ENCODE results near the gene KDM2A. TPM values are rescaled to one million over a fixed set of nuclear protein-coding genes. Genes with fewer than 3 reads are reported as not detected.

Gene KDM2A
- total and polyA plus RNA-seq, 7 donors, result 15.6 to 67.3 (median 29.0) TPM

DNA sequence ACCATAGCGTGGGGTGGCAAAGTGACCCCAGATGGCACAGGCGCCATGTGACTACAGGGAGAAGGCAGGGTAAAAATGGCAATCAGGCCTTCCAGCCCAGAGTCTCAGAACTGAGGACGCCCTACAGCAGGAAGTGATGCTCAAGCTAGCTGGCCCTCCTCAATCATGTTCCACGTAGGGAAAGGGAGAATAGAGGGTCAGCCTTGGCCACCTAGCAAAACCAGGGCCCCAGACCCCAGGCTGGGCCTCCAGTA is 169.1 kb downstream of the KDM2A start:
- Histone ChIP-seq H3K9me3 (no peaks in the 10 kb centered on the region), H3K27ac (peak overlapping the region; percentile 95 to 97 (median 96)), H3K36me3 (peaks cover 30 to 52% (median 34%) of the 10 kb centered on the region in 4 donors), H3K4me3 (peak overlapping the region; percentile 81 to 91 (median 84)), H3K27me3 (no peaks in the 10 kb centered on the region), H3K4me1 (peaks cover 0 to 56% (median 38%) of the 10 kb centered on the region in 4 donors)
- TF ChIP-seq POLR2A (IDR thresholded peaks at IDR 0.05) (no peak), EP300 (IDR thresholded peaks at IDR 0.05) (no peak), CTCF (IDR thresholded peaks at IDR 0.05) (no peak), POLR2AphosphoS5 (IDR thresholded peaks at IDR 0.05) (no peak)
- WGBS, 2 donors, result 27 to 39% methylated on average over 4 of the region's 4 CpGs
- DNase-seq, result no peak
- intact Hi-C loops (cut with DNase I), result loop anchor here (1.0 to 2.0 kb wide), 2 partner anchors 22 to 29 kb away; partner anchors contain the start of gene GRK2

DNA sequence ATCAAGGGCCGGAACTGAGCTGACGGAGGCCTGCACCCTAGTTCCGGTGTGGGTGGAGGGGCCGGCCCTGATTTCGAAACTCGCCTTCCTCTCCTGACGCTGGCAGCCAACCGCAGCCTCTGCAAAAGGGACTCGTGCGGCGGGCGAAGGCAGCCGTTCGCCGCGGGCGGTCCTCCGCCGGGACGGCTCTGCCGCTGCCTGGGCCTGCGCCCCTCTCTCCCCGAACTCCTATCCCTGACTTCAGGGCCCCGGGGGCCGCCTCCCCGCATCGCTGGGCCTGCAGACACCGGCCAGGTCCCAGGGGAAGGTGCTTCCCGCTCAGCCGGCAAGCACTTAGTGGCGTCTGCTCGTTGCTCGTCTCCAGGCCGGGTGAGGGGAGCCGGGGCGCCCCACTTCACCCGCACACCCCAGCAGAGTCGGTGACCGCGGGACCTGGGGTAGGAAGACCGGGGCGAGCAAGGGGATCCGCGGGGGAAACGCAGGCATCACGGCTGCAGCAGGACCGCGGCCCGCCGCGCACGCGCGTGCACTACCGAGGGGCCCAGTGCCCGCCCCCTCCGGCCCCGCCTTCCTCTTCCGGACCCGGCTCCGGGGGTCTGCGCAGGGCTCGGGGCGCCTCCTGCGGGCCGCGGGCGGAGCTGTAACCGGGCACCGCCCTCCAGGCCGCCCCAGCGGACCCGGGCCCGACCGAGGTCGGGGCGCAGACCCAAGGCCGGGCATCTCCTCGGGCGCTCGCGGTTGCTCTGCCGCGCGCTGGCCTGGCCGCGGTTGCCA is 169.6 kb downstream of the KDM2A start:
- Histone ChIP-seq H3K4me1 (peaks cover 0 to 61% (median 39%) of the 10 kb centered on the region in 4 donors), H3K27ac (peak overlapping the region; percentile 95 to 97 (median 96)), H3K4me3 (peak overlapping the region; percentile 81 to 91 (median 84)), H3K27me3 (no peaks in the 10 kb centered on the region), H3K36me3 (peaks cover 25 to 47% (median 29%) of the 10 kb centered on the region in 4 donors), H3K9me3 (no peaks in the 10 kb centered on the region)
- intact Hi-C loops (cut with DNase I), result loop anchor here (1.0 to 2.0 kb wide), 2 partner anchors 22 to 28 kb away; partner anchors contain the start of gene GRK2
- DNase-seq, result peak; percentile 96
- TF ChIP-seq POLR2A (IDR thresholded peaks at IDR 0.05) (peak; percentile 38 to 58), POLR2AphosphoS5 (IDR thresholded peaks at IDR 0.05) (peak; percentile 46 to 92 (median 83)), EP300 (IDR thresholded peaks at IDR 0.05) (no peak), CTCF (IDR thresholded peaks at IDR 0.05) (peak in 1 of 4 experiments; percentile 33)
- WGBS, 2 donors, result 0 to 1% methylated on average over 87 of the region's 87 CpGs

DNA sequence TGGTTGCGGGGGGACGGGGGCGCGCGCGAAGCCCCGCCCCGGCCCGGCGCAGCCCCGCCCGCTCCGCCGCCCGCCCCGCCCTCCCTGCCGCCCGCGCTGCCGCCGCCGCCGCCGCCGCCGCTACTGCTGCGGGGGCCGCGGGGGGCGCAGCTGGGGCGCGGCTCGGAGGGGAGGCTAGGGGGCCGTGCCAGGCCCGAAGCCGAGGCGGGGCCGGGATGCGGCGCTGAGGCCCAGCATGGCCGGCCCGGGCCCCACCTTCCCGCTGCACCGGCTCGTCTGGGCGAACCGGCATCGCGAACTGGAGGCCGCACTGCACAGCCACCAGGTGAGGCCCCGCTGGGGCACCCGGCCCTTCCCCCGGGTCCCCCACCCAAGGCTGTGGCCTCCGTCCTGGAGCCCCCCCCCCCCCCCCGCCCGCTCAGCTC is 170.2 kb downstream of the KDM2A start, which contains the start of gene ANKRD13D:
TSS of gene ANKRD13D (plus strand) at position 78 of the 425 bp plus-strand sequence. CDS start at position 236, 158 bp downstream.
- 0% methylated on average over 56 of the region's 56 CpGs for WGBS, 2 donors
- Histone ChIP-seq H3K9me3 (no peaks in the 10 kb centered on the region), H3K27me3 (no peaks in the 10 kb centered on the region), H3K4me3 (peak within 1 kb of the TSS; percentile 81 to 91 (median 84)), H3K27ac (peak within 1 kb of the TSS; percentile 95 to 97 (median 96)), H3K36me3 (peaks cover 19 to 41% (median 23%) of the 10 kb centered on the region in 4 donors), H3K4me1 (peaks cover 0 to 62% (median 39%) of the 10 kb centered on the region in 4 donors)
- intact Hi-C loops (cut with DNase I), result loop anchor here (2.0 kb wide), 1 partner anchor 28 kb away; no protein-coding TSS in a partner anchor
- TF ChIP-seq POLR2A (IDR thresholded peaks at IDR 0.05) (no peak), EP300 (IDR thresholded peaks at IDR 0.05) (no peak), CTCF (IDR thresholded peaks at IDR 0.05) (no peak), POLR2AphosphoS5 (IDR thresholded peaks at IDR 0.05) (no peak)
- DNase-seq, result peak; percentile 73

GRCh38 chr11:67289651-67290479 is 170.8 kb downstream of the KDM2A start:
- no peaks in the 10 kb centered on the region for H3K27me3 ChIP-seq
- peaks cover 13 to 39% (median 20%) of the 10 kb centered on the region in 4 donors for H3K36me3 ChIP-seq
- peaks cover 0 to 62% (median 39%) of the 10 kb centered on the region in 4 donors for H3K4me1 ChIP-seq
- H3K9me3 ChIP-seq, result no peaks in the 10 kb centered on the region
- TF ChIP-seq POLR2A (IDR thresholded peaks at IDR 0.05), result no peak
- no peak for TF ChIP-seq POLR2AphosphoS5 (IDR thresholded peaks at IDR 0.05)
- no peak for TF ChIP-seq CTCF (IDR thresholded peaks at IDR 0.05)
- TF ChIP-seq EP300 (IDR thresholded peaks at IDR 0.05), result no peak
- peak overlapping the region; percentile 95 to 97 (median 96) for H3K27ac ChIP-seq
- peak; percentile 74 for DNase-seq
- peak overlapping the region; percentile 81 to 91 (median 84) for H3K4me3 ChIP-seq
- 36 to 40% methylated on average over 36 of the region's 36 CpGs for WGBS, 2 donors
- intact Hi-C loops (cut with DNase I), result loop anchor here (2.0 kb wide), 1 partner anchor 27 kb away; no protein-coding TSS in a partner anchor
